ENCODE results near the gene FFAR4.

FFAR4 gene

DNA sequence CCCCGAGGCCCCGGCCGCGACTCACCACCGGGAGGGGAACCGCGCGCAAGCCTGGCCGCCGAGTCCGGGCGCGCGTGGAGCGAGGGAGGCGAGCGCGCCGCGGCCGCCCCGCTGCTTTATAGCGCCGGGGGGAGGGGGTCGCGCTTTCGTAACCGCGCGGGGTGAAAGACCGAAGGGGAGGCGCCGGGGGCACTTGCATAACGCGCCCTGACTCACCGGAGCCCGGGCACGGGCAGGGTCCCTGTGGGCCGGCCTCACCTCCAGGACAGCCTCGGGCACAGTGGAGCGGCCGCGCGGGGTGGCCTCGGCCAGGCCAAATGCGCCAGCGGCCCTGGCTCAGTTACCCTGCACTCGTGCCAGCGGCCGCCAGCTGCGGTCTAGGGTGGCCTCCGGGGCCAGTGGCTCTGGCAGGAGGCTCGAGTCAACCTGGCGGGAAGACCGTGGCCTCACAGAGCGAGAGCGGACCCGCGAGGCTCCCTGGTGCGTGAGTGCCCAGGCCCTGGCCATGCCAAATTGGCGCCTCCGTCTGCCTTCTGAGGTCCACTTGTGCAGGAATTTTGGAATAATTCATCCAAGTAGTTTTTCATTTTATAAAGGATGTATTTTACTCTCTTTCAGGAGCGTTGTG is 34.8 kb downstream of the FFAR4 start, which contains the start of gene RBP4:
RBP4 (minus strand) TSS at position 90 of the 628 bp plus-strand sequence. CDS start 207 bp downstream, outside the sequence.
- TF ChIP-seq ZFX (IDR thresholded peaks at IDR 0.05; ENCODE audit: borderline replicate concordance) (no peak), CTCF (IDR thresholded peaks at IDR 0.05) (no peak)
- no peak within 1 kb of the TSS for H3K27ac ChIP-seq

DNA sequence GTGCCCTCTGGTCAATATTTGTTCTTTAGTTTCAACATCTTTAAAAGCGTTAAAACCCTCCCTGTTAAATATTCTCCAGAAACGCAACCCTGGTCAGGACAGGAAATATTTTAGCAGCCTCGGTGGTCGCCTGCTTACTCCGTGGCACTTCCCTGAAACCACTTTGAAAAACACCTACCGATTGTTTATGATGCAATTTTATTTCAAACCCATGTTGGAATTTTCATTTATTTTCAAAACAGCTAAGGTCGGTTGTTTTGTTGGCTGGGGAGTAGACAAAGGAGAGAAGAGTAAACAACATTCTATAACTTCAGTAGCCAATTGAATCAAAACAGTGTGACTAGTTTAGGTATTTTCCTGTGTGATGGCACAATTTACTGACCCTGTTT is 35.3 kb downstream of the FFAR4 start:
- no peak overlapping the region for H3K27ac ChIP-seq
- TF ChIP-seq ZFX (IDR thresholded peaks at IDR 0.05; ENCODE audit: borderline replicate concordance) = no peak
- no peak for TF ChIP-seq CTCF (IDR thresholded peaks at IDR 0.05)

DNA sequence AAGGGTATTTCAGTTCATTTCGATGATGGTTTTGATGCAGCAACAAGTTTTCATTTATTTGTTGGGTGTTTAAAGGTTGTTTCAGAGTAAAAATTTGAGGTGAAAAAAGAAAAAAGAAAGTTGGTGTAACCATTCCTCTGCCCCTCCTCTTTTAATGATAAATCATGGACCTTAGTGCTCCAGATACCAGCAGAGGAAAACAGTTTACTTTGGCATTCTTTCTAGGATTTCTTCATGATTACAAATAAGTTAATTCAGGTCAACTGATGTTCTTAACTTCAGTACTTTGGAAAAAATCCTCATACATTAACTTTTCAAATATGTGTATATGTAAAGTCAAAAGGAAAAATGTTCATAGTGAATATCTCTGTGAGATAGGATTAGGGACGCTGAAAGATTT is 36.6 kb downstream of the FFAR4 start:
- TF ChIP-seq CTCF (IDR thresholded peaks at IDR 0.05) (no peak), ZFX (IDR thresholded peaks at IDR 0.05; ENCODE audit: borderline replicate concordance) (no peak)
- H3K27ac ChIP-seq = no peak overlapping the region

DNA sequence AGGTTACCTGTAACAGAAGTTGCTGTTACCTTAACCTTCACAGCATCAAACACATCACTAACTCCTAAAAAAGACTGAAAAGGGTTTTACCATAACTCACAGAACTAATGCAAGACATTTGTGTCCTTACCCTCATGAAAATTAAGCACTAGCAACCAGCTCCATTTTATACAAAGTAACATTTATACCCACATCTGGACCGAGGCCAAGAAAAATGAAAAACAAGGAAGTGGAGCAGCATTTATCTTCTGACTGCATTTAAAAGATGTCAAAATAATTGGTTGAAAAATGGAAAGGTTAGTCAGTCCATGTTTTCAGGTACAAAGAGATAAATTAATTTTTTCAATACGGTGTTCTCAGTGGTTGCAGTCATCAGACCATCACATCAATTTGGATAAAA is 37.7 kb downstream of the FFAR4 start:
- no peak for TF ChIP-seq CTCF (IDR thresholded peaks at IDR 0.05)
- no peak for TF ChIP-seq ZFX (IDR thresholded peaks at IDR 0.05; ENCODE audit: borderline replicate concordance)
- H3K27ac ChIP-seq = no peak overlapping the region

- TF ChIP-seq CTCF (IDR thresholded peaks at IDR 0.05) (no peak), ZFX (IDR thresholded peaks at IDR 0.05; ENCODE audit: borderline replicate concordance) (no peak)
- no peak overlapping the region for H3K27ac ChIP-seq
These were observed 42.0 kb downstream of the FFAR4 start for GRCh38 chr10:93608421-93608820.

DNA sequence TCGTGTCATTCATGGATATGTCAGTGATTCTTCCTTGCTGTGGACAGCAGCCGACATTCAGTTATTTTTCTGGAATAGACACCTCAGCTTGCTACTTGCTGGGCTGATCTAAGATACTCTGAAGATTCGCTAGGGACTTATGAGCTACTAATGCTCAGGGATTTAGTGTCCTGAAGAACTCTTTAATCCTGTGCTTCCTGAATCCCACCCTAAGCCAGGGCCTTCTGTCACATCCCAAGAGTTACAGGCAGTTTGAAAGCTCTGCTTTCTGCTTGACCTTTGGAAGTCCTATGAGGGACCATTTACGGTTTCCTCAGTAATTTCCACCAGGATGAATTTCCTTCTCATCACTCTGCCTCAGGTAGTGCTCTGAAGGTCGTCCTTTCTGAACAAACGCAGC is 45.8 kb downstream of the FFAR4 start, which contains the start of gene PDE6C:
PDE6C (plus strand) TSS at position 227 of the 400 bp plus-strand sequence. CDS start 189 bp downstream, outside the sequence.
- TF ChIP-seq CTCF (IDR thresholded peaks at IDR 0.05) (no peak), ZFX (IDR thresholded peaks at IDR 0.05; ENCODE audit: borderline replicate concordance) (no peak)
- no peak within 1 kb of the TSS for H3K27ac ChIP-seq

DNA sequence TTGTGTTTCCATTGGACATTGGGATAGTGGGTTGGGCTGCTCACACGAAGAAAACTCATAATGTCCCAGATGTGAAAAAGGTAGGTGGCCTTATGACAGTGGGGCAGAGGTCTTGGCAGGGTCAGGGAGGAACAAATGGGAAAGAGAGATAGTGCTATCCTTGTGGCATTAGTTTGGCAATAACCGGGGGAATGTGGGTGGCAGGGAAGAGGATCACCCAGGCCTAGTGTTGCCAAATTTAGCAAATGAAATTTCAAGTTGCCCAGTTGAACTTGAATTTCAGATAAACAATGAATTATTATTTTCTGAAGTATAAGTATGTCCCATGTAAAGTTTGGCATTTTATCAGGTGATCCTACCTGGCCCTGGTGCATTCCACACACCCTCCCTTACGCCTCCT is 46.7 kb downstream of the FFAR4 start:
- no peak overlapping the region for H3K27ac ChIP-seq
- TF ChIP-seq CTCF (IDR thresholded peaks at IDR 0.05) (no peak), ZFX (IDR thresholded peaks at IDR 0.05; ENCODE audit: borderline replicate concordance) (no peak)

Data from 22Rv1 (cell line).